ENCODE results near the gene VPS18.

The VPS18 gene

GRCh38 chr15:40900256-40901052 lies 6.2 kb downstream of the VPS18 start:
- no peak for DNase-seq (ENCODE audit: low read depth in 2 of 2)

GRCh38 chr15:40901053-40901443 lies 6.8 kb downstream of the VPS18 start:
- DNase-seq (ENCODE audit: low read depth in 2 of 2), result no peak

GRCh38 chr15:40902605-40903561 lies 8.6 kb downstream of the VPS18 start:
- DNase-seq (ENCODE audit: low read depth in 2 of 2), result no peak

- DNase-seq (ENCODE audit: low read depth in 2 of 2), result no peak
Measured at GRCh38 chr15:40904552-40905201, 10.4 kb downstream of the VPS18 start.

GRCh38 chr15:40906091-40906990 lies 12.1 kb downstream of the VPS18 start:
- peak; percentile 51 to 63 for DNase-seq (ENCODE audit: low read depth in 2 of 2)

GRCh38 chr15:40906991-40907802 lies 12.9 kb downstream of the VPS18 start:
- DNase-seq (ENCODE audit: low read depth in 2 of 2), result no peak

GRCh38 chr15:40908095-40908494 lies 13.8 kb downstream of the VPS18 start:
- no peak for DNase-seq (ENCODE audit: low read depth in 2 of 2)

- no peak for DNase-seq (ENCODE audit: low read depth in 2 of 2)
Measured at GRCh38 chr15:40909662-40910630, 15.7 kb downstream of the VPS18 start.

GRCh38 chr15:40911141-40911540 lies 16.9 kb downstream of the VPS18 start:
- DNase-seq (ENCODE audit: low read depth in 2 of 2), result no peak

GRCh38 chr15:40911693-40912092 lies 17.4 kb downstream of the VPS18 start:
- DNase-seq (ENCODE audit: low read depth in 2 of 2), result no peak

- no peak for DNase-seq (ENCODE audit: low read depth in 2 of 2)
Measured at GRCh38 chr15:40912478-40912877, 18.2 kb downstream of the VPS18 start.

- no peak for DNase-seq (ENCODE audit: low read depth in 2 of 2)
Measured at GRCh38 chr15:40914013-40914412, 19.8 kb downstream of the VPS18 start.

- no peak for DNase-seq (ENCODE audit: low read depth in 2 of 2)
Measured at GRCh38 chr15:40914486-40914885, 20.2 kb downstream of the VPS18 start.

- no peak for DNase-seq (ENCODE audit: low read depth in 2 of 2)
Measured at GRCh38 chr15:40915116-40915661, 20.9 kb downstream of the VPS18 start.

GRCh38 chr15:40915679-40916078 lies 21.4 kb downstream of the VPS18 start:
- no peak for DNase-seq (ENCODE audit: low read depth in 2 of 2)

GRCh38 chr15:40917585-40917984 lies 23.3 kb downstream of the VPS18 start:
- no peak for DNase-seq (ENCODE audit: low read depth in 2 of 2)

- no peak for DNase-seq (ENCODE audit: low read depth in 2 of 2)
Measured at GRCh38 chr15:40918146-40918798, 24.0 kb downstream of the VPS18 start.

- DNase-seq (ENCODE audit: low read depth in 2 of 2), result no peak
Measured at GRCh38 chr15:40918799-40919392, 24.6 kb downstream of the VPS18 start.
